ENCODE measurements around the gene DIS3L2. TPM values are rescaled to one million over a fixed set of nuclear protein-coding genes. Genes with fewer than 3 reads are reported as not detected.

The DIS3L2 gene
- total and polyA plus RNA-seq, 8 donors = 25.2 to 43.4 (median 36.3) TPM

- no peak for ATAC-seq
- Histone ChIP-seq H3K36me3 (no peaks in the 10 kb centered on the region), H3K27me3 (peaks cover 15 to 42% of the 10 kb centered on the region in 2 donors), H3K9me3 (no peaks in the 10 kb centered on the region), H3K4me1 (peaks cover 1 to 7% of the 10 kb centered on the region in 2 donors), H3K4me3 (no peak overlapping the region), H3K27ac (no peak overlapping the region)
- TF ChIP-seq, protein P1, sequence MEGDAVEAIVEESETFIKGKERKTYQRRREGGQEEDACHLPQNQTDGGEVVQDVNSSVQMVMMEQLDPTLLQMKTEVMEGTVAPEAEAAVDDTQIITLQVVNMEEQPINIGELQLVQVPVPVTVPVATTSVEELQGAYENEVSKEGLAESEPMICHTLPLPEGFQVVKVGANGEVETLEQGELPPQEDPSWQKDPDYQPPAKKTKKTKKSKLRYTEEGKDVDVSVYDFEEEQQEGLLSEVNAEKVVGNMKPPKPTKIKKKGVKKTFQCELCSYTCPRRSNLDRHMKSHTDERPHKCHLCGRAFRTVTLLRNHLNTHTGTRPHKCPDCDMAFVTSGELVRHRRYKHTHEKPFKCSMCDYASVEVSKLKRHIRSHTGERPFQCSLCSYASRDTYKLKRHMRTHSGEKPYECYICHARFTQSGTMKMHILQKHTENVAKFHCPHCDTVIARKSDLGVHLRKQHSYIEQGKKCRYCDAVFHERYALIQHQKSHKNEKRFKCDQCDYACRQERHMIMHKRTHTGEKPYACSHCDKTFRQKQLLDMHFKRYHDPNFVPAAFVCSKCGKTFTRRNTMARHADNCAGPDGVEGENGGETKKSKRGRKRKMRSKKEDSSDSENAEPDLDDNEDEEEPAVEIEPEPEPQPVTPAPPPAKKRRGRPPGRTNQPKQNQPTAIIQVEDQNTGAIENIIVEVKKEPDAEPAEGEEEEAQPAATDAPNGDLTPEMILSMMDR (IDR thresholded peaks at IDR 0.05) = no peak
- intact Hi-C loops (cut with DNase I) = no loop called here
- DNase-seq = no peak
These were observed 30.0 kb upstream of the DIS3L2 start for GRCh38 chr2:231931481-231931915.

- no peaks in the 10 kb centered on the region for H3K36me3 ChIP-seq
- TF ChIP-seq, protein P1 (IDR thresholded peaks at IDR 0.05) = no peak
- intact Hi-C loops (cut with DNase I) = no loop called here
- no peak for ATAC-seq
- no peak for DNase-seq
- no peaks in the 10 kb centered on the region for H3K4me1 ChIP-seq
- H3K9me3 ChIP-seq = no peaks in the 10 kb centered on the region
- H3K27me3 ChIP-seq = peaks cover 4 to 31% of the 10 kb centered on the region in 2 donors
- H3K27ac ChIP-seq = no peak overlapping the region
- no peak overlapping the region for H3K4me3 ChIP-seq
These were observed 28.9 kb upstream of the DIS3L2 start for GRCh38 chr2:231932711-231932970.

DNA sequence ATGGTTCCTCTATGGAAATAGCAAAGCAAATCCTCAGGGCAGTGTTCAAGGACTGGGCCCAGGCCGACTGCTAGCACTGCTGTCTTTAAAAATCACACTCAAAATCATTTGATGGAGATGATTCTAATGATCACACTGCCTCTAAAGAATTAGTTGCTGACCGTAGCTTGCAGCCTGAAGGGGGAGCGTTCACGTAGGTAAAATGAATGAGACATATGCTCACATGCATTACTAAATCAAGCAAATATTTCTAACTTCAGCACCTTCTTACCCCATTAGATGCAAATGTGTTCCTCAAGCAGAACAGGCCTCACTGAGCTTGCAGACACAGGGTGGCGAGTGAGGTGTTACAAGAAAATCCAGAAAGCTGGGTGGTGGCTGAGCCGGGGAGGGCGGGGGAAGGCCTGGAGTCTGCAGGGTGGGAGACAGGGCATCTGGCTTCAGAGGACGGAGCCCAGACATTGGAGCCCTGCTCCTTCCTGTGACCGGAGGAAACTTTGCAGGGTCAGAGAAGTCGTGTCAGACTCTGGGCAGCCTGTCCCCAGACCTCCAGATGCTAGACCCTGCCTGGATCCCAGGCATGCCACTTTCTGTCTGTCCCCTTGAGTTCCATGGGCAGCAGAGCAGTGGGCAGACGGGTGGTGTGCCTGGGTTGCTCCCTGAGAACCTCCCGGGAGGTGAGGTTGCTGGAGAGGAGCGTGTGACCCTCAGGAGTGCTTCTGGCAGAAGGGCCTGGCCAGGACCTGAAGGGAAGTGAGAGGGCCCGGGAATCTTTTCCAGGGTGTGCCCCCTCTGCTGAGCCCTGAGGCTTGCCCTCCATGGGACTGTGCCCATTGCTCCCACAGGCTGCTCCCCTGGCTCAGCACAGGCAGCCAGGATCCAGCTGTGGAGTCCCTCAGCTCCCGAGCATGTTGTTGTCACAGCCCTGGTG, 28.3 kb upstream of the DIS3L2 start:
- TF ChIP-seq, protein P1 (IDR thresholded peaks at IDR 0.05) = no peak
- intact Hi-C loops (cut with DNase I) = no loop called here
- no peaks in the 10 kb centered on the region for H3K4me1 ChIP-seq
- no peak for ATAC-seq
- DNase-seq = no peak
- H3K4me3 ChIP-seq = no peak overlapping the region
- peaks cover 0 to 24% of the 10 kb centered on the region in 2 donors for H3K27me3 ChIP-seq
- no peaks in the 10 kb centered on the region for H3K36me3 ChIP-seq
- H3K9me3 ChIP-seq = no peaks in the 10 kb centered on the region
- no peak overlapping the region for H3K27ac ChIP-seq

GRCh38 chr2:231933916-231934401, 27.6 kb upstream of the DIS3L2 start:
- Histone ChIP-seq H3K27ac (no peak overlapping the region), H3K27me3 (peaks cover 0 to 17% of the 10 kb centered on the region in 2 donors), H3K4me1 (no peaks in the 10 kb centered on the region), H3K4me3 (no peak overlapping the region), H3K9me3 (no peaks in the 10 kb centered on the region), H3K36me3 (no peaks in the 10 kb centered on the region)
- DNase-seq (peak in 1 of 4 donors; percentile 77), ATAC-seq (no peak)
- TF ChIP-seq, protein P1 (IDR thresholded peaks at IDR 0.05) = no peak
- intact Hi-C loops (cut with DNase I) = no loop called here

- Histone ChIP-seq H3K9me3 (no peaks in the 10 kb centered on the region), H3K27me3 (peaks cover 0 to 11% of the 10 kb centered on the region in 2 donors), H3K4me1 (no peaks in the 10 kb centered on the region), H3K27ac (no peak overlapping the region), H3K36me3 (no peaks in the 10 kb centered on the region), H3K4me3 (no peak overlapping the region)
- TF ChIP-seq, protein P1 (IDR thresholded peaks at IDR 0.05) = no peak
- ATAC-seq = no peak
- no peak for DNase-seq
- intact Hi-C loops (cut with DNase I) = no loop called here
These were observed 26.9 kb upstream of the DIS3L2 start for GRCh38 chr2:231934441-231935206.
